HPDE6-E6E7 (cell line): Measurements from ENCODE around the gene HYCC1.
"Not testable (repeated sequence)": the region's sequence is repeated elsewhere in the genome, so short reads cannot be mapped to it uniquely, and the experiment has no call there.

Experiments used
- DNase-seq: peaks from one replicate; pipeline ENCODE4 v3.0.0; 2011; ENCODE audit warnings: missing footprints; ENCODE audit errors: extremely low spot score

Gene HYCC1

GRCh38 chr7:22985436-22985835 lies 28.5 kb downstream of the HYCC1 start:
- DNase-seq: no peak

DNA sequence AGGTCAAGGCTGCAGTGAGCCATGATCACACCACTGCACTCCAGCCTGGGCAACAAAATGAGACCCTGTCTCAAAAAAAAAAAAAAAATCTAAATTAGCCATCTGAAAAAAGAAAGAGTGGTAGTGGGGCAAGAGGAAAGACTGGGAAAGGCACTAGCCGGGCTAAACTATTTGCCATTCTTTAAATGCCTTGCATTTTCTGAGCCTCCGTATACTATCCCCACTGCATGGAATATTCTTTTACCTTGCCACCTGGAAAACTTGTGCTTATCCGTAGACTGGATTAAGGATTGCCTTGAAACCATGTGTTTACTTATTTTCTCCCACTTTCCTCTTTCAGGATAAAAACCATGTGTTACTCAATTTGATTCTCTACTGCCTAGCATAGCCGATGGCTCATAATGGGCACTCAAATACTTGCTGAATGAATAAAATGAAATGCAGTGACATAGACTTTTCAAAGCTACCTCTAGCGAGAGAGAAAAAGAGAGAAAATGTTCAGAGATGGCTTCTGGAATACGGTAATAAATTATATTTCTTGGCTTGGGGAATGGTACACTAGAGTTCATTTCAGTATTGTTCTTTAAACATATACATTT lies 30.6 kb downstream of the HYCC1 start:
- DNase-seq: no peak

- no peak for DNase-seq
Observed at GRCh38 chr7:22980422-22980821, 33.5 kb downstream of the HYCC1 start.

DNA sequence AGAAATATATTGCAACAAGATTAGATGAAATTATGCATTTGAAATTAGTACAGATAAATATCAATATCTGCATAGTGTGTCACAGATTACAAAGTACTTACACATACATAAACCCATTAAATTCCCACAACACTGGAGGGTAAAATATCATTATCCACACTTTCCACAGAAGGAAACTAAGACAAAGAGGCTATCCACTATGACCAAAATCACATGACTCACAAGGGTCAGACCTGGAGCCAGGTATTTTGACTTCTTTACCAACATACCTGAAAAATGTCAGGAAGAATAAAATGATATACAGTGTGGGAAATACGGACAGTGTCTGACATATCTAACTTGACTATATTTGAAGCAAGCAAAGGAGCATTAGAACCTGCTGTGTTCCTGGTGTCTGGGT lies 34.1 kb downstream of the HYCC1 start:
- no peak for DNase-seq

DNA sequence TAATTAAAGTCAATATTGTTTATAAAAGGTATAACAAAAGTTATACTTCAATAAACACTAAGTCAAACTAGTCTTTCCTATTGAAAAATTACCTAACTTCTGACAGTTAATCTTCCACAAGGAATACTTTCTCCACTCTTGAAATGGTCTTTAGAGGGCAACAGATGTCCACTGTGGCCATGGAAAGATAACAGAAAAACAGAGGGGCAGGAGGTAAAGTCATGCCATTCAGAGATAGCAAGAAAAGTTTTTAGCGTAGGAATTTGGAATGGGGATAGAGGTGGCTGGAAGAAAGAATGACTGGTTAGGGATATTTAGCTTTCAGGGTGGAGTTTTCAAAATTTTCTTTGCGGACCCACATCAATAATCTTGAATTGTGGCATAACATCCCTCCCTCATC lies 34.7 kb downstream of the HYCC1 start:
- DNase-seq: no peak

- not testable (repeated sequence) for DNase-seq
Observed at GRCh38 chr7:22974636-22975035, 39.3 kb downstream of the HYCC1 start.

DNA sequence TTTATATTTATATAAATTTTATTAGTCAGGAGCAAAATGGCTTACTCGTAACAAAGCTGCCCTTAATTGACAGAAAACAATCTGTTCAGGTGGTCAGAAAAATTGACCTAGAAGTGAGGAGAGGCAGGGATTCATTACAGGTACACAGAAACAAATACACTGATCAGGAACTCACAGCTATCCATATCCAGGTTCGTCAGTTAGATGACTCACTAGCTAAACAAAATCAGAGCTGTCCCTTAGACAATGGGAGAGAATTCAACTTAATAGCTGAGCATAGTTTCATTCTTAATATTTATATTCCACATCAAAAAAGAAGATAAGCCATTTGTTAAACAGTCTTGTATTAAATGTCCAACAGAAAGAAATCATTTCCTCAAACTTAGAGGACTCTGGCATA lies 41.7 kb downstream of the HYCC1 start:
- no peak for DNase-seq

DNA sequence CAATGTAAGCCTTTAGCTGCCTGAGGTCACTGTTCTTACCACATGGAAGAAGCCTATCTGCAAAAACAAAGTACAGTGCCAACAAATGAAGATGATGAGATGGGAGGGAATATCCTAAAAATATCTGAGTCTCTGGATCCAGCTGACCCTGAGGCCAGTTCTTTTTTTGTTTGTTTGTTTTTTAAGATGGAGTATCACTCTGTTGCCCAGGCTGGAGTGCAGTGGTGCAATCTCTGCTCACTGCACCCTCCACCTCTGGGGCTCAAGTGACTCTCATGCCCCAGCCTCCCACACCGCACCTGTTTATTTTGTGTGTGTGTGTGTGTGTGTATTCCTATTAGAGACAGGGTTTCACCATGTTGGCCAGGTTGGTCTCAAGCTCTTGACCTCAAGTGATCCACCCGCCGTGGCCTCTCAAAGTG lies 44.9 kb downstream of the HYCC1 start:
- no peak for DNase-seq
